CD14-positive monocyte (primary cell): ENCODE measurements around the gene FER1L5. TPM values are rescaled to one million over a fixed set of nuclear protein-coding genes. Genes with fewer than 3 reads are reported as not detected.

Experiments used
- DNase-seq, 3 donors: peaks; one replicate each; pipeline ENCODE4 v3.0.0-alpha.2; 2011 to 2022
- H2AFZ ChIP-seq: 2 replicates; pipeline ENCODE4 v1.6.0; 2012; ENCODE audit warnings: mild to moderate bottlenecking, low read depth, low read length, inconsistent platforms; ENCODE audit not compliant: insufficient read depth, poor library complexity, severe bottlenecking
- H3K27ac ChIP-seq, 2 donors: 1 replicate in 1 of 2; 2 replicates in 1 of 2; pipeline ENCODE4 v1.5.1; 2012 to 2013; ENCODE audit warnings: low read length in 2 of 2, control low read depth in 1 of 2, inconsistent platforms in 1 of 2, low read depth in 1 of 2, mild to moderate bottlenecking in 1 of 2
- H3K27me3 ChIP-seq, 2 donors: one replicate each; pipeline versions ENCODE4 v1.6.0 to v1.6.1; 2011 to 2013; ENCODE audit warnings: low read length in 2 of 2; ENCODE audit not compliant: control insufficient read depth in 2 of 2, insufficient read depth in 2 of 2
- H3K36me3 ChIP-seq, 2 donors: replicated peaks in 1 of 2; 1 replicate in 1 of 2; 2 replicates in 1 of 2; pipeline versions ENCODE4 v1.5.1 to v1.6.1; 2012 to 2013; ENCODE audit warnings: low read length in 2 of 2, control low read depth in 1 of 2, inconsistent platforms in 1 of 2, mild to moderate bottlenecking in 1 of 2; ENCODE audit not compliant: insufficient read depth in 2 of 2, control insufficient read depth in 1 of 2
- H3K4me1 ChIP-seq, 2 donors: 1 replicate in 1 of 2; 2 replicates in 1 of 2; pipeline versions ENCODE4 v1.5.1 to v1.6.1; 2012 to 2013; ENCODE audit warnings: low read length in 2 of 2, control low read depth in 1 of 2, inconsistent platforms in 1 of 2, mild to moderate bottlenecking in 1 of 2, moderate library complexity in 1 of 2; ENCODE audit not compliant: insufficient read depth in 2 of 2, control insufficient read depth in 1 of 2
- H3K4me2 ChIP-seq: replicated peaks from 2 replicates; pipeline ENCODE3; 2012; ENCODE audit warnings: low read length, moderate library complexity, mild to moderate bottlenecking; ENCODE audit not compliant: poor library complexity, severe bottlenecking; ENCODE audit errors: extremely low read depth
- H3K4me3 ChIP-seq, 3 experiments: fragments of 200-600 bp in 1 of 3; sonication (generic) in 1 of 3; replicated peaks in 1 of 3; 1 replicate in 2 of 3; 2 replicates in 1 of 3; pipeline ENCODE4 v1.5.1; 2011 to 2013; ENCODE audit warnings: low read length in 3 of 3, mild to moderate bottlenecking in 3 of 3, control low read depth in 2 of 3, low read depth in 2 of 3, inconsistent platforms in 1 of 3, moderate library complexity in 1 of 3
- H3K79me2 ChIP-seq: 2 replicates; pipeline ENCODE4 v1.6.0; 2012; ENCODE audit warnings: mild to moderate bottlenecking, control low read depth, inconsistent platforms, low read length, moderate library complexity; ENCODE audit not compliant: insufficient read depth
- H3K9ac ChIP-seq: 2 replicates; pipeline ENCODE4 v1.6.0; 2017; ENCODE audit warnings: low read length, mild to moderate bottlenecking; ENCODE audit not compliant: insufficient read depth, poor library complexity, severe bottlenecking
- H3K9me3 ChIP-seq, 2 donors: replicated peaks in 1 of 2; 1 replicate in 1 of 2; 2 replicates in 1 of 2; pipeline versions ENCODE4 v1.5.1 to v1.6.1; 2012 to 2013; ENCODE audit warnings: low read length in 2 of 2, control low read depth in 1 of 2; ENCODE audit not compliant: control insufficient read depth in 1 of 2, insufficient read depth in 1 of 2
- H4K20me1 ChIP-seq: 2 replicates; pipeline ENCODE4 v1.6.0; 2012; ENCODE audit warnings: mild to moderate bottlenecking, low read length, control low read depth, moderate library complexity; ENCODE audit not compliant: insufficient read depth
- H3K27ac Mint-ChIP-seq, 7 donors: one replicate each; pipeline ENCODE4 v1.8.0; 2020; ENCODE audit warnings: mild to moderate bottlenecking in 7 of 7, mixed read lengths in 7 of 7, moderate library complexity in 6 of 7, inconsistent platforms in 2 of 7
- H3K27me3 Mint-ChIP-seq, 3 donors: one replicate each; pipeline ENCODE4 v1.8.0; 2021 to 2022; ENCODE audit warnings: low read depth in 3 of 3, mild to moderate bottlenecking in 3 of 3, mixed read lengths in 3 of 3, moderate library complexity in 3 of 3, inconsistent platforms in 1 of 3
- H3K36me3 Mint-ChIP-seq, 2 donors: one replicate each; pipeline ENCODE4 v1.8.0; 2020; ENCODE audit warnings: mixed read lengths in 2 of 2, inconsistent platforms in 1 of 2, mild to moderate bottlenecking in 1 of 2
- H3K4me1 Mint-ChIP-seq: one replicate; pipeline ENCODE4 v1.8.0; 2020; ENCODE audit warnings: mild to moderate bottlenecking, mixed read lengths
- H3K4me3 Mint-ChIP-seq, 2 donors: one replicate each; pipeline ENCODE4 v1.8.0; 2020; ENCODE audit warnings: mild to moderate bottlenecking in 2 of 2, mixed read lengths in 2 of 2, moderate library complexity in 1 of 2
- H3K9me3 Mint-ChIP-seq, 7 donors: one replicate each; pipeline ENCODE4 v1.8.0; 2020 to 2022; ENCODE audit warnings: mixed read lengths in 7 of 7, mild to moderate bottlenecking in 6 of 7, moderate library complexity in 6 of 7, inconsistent platforms in 2 of 7
- CTCF ChIP-seq: fragments of 200-600 bp; IDR thresholded peaks from one replicate; pipeline ENCODE4 v1.8.0; 2022; ENCODE audit warnings: antibody characterized with exemption, mild to moderate bottlenecking
- WGBS: methylation state at CpG from one replicate; pipeline ENCODE4 v1.1.5; 2013; ENCODE audit warnings: missing lambda C conversion rate; ENCODE audit not compliant: insufficient coverage; 5-methylcytosine and 5-hydroxymethylcytosine counted together
- intact Hi-C, 2 donors: fragments of 100-400 bp; cut with micrococcal nuclease; formaldehyde crosslinking; loops; one replicate each; pipeline versions ENCODE4 v1.15.0 to v1.15.1; 2023
- polyA plus RNA-seq, 3 donors: library from polyadenylated mRNA; depleted of rRNA in 1 of 3; unstranded in 2 of 3; stranded (reverse) in 1 of 3; fragments of 300-500 nt in 2 of 3; fragments of >200 nt in 1 of 3; fragmentation: Illumina TruSeq in 2 of 3; gene quantifications; 1 replicate in 2 of 3; 2 replicates in 1 of 3; pipeline ENCODE4 v1.2.3, GENCODE V29; 2012 to 2021

Gene FER1L5
- polyA plus RNA-seq, 3 donors, result not detected

DNA sequence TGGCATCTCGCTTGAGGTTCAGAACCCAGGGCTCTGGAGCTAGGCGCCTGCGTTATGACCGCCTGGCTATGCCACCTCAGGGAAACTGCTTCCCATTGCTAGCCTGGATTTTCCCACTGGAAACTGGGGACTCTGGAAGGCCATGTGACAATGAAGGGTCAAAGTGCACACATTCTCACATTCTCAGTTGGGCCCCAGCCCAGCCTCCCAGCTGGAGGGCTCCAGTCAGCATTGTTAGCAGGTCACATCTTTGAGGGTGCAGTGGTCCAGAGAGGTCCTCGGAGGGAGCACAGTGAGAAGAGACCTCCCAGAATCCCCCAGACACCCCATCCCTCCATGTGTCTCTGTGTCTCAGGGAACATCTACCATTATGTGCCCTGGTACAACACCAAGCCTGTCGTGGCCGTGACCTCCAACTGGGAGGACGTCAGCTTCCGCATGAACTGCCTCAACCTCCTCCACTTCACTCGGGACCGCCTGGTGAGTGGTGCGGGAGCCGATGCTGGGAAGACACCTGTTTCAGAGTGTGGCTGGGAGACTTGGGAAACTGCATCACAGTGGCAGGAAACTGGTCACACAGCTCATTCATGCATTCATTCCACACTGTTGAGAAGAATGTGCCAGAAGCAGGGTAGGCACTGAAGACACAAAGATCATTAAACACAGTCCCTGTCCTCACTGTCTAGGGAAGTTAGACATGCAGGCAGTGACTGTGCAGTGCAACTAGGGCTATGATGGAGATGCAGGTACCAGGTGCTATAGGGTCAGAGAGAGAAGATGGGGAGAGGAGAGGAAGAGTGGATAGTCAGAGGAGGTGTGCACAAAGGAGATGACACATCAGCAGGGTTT is 41.6 kb downstream of the FER1L5 start:
- no peak overlapping the region for H3K9ac ChIP-seq
- no peak overlapping the region for H3K4me2 ChIP-seq
- no peak for DNase-seq
- H3K27me3 ChIP-seq, result no peaks in the 10 kb centered on the region
- Mint-ChIP-seq H3K27me3 (peaks cover 0 to 4% (median 2%) of the 10 kb centered on the region in 3 donors), H3K9me3 (peaks cover 0 to 2% (median 0%) of the 10 kb centered on the region in 7 donors), H3K36me3 (no peaks in the 10 kb centered on the region), H3K27ac (no peak overlapping the region), H3K4me3 (peak overlapping the region in 1 of 2 donors; percentile 53), H3K4me1 (no peaks in the 10 kb centered on the region)
- H3K36me3 ChIP-seq, result no peaks in the 10 kb centered on the region
- WGBS, result over 99% methylated on average over 12 of the region's 13 CpGs
- intact Hi-C loops, result no loop called here
- H2AFZ ChIP-seq, result no peak overlapping the region
- H3K79me2 ChIP-seq, result no peaks in the 10 kb centered on the region
- no peak overlapping the region for H3K4me3 ChIP-seq
- no peak overlapping the region for H3K27ac ChIP-seq
- H4K20me1 ChIP-seq, result no peaks in the 10 kb centered on the region
- H3K9me3 ChIP-seq, result no peaks in the 10 kb centered on the region
- no peaks in the 10 kb centered on the region for H3K4me1 ChIP-seq
- TF ChIP-seq CTCF, result no peak

- Mint-ChIP-seq H3K36me3 (no peaks in the 10 kb centered on the region), H3K27ac (no peak overlapping the region), H3K9me3 (no peaks in the 10 kb centered on the region), H3K27me3 (peaks cover 0 to 2% (median 2%) of the 10 kb centered on the region in 3 donors), H3K4me3 (no peak overlapping the region), H3K4me1 (no peaks in the 10 kb centered on the region)
- H3K27ac ChIP-seq, result no peak overlapping the region
- H3K36me3 ChIP-seq, result no peaks in the 10 kb centered on the region
- intact Hi-C loops, result no loop called here
- H4K20me1 ChIP-seq, result no peaks in the 10 kb centered on the region
- H3K4me1 ChIP-seq, result no peaks in the 10 kb centered on the region
- no peaks in the 10 kb centered on the region for H3K79me2 ChIP-seq
- no peak for DNase-seq
- 86% methylated on average over 10 of the region's 16 CpGs for WGBS
- no peaks in the 10 kb centered on the region for H3K9me3 ChIP-seq
- no peak overlapping the region for H3K4me3 ChIP-seq
- H3K9ac ChIP-seq, result no peak overlapping the region
- no peak overlapping the region for H3K4me2 ChIP-seq
- no peaks in the 10 kb centered on the region for H3K27me3 ChIP-seq
- no peak overlapping the region for H2AFZ ChIP-seq
- TF ChIP-seq CTCF, result no peak
Measured at GRCh38 chr2:96684883-96685576, 42.5 kb downstream of the FER1L5 start.
